Bronchial epithelial cell (primary cell): ENCODE results near the gene CDK10. TPM values are rescaled to one million over a fixed set of nuclear protein-coding genes. Genes with fewer than 3 reads are reported as not detected.
A peak's percentile ranks its signal among the peaks of the same experiment; 100 is the strongest.

Experiments used
- DNase-seq: peaks from one replicate; pipeline ENCODE4 v3.0.0-alpha.2; 2010; ENCODE audit warnings: low read depth
- FAIRE-seq: peaks from 2 replicates; lab custom pipeline; 2011; peaks lifted over from hg19 to GRCh38; lab: Jason Lieb, UNC
- H3K27me3 ChIP-seq: 2 replicates; pipeline ENCODE4 v1.5.1; 2011; ENCODE audit warnings: low read length; ENCODE audit not compliant: control insufficient read depth, insufficient read depth
- H3K36me3 ChIP-seq: 2 replicates; pipeline ENCODE4 v1.5.1; 2011; ENCODE audit warnings: low read length; ENCODE audit not compliant: control insufficient read depth, insufficient read depth
- H3K4me3 ChIP-seq: 2 replicates; pipeline ENCODE4 v1.5.1; 2011; ENCODE audit warnings: mild to moderate bottlenecking, low read depth, low read length, control low read depth
- total RNA-seq: library from RNA; depleted of rRNA; stranded (reverse); fragments of >200 nt; gene quantifications from 2 replicates; pipeline ENCODE4 v1.2.1, GENCODE V29; 2014
- TF ChIP-seq, protein P1 (sequence below): IDR thresholded peaks from 2 replicates; pipeline ENCODE4 v1.5.1; 2011; ENCODE audit warnings: mild to moderate bottlenecking, moderate library complexity, low read length, control low read depth, inconsistent platforms; ENCODE audit not compliant: insufficient read depth, severe bottlenecking

Gene CDK10
- total RNA-seq, 1 donor from 2014 or later = 280 TPM

DNA sequence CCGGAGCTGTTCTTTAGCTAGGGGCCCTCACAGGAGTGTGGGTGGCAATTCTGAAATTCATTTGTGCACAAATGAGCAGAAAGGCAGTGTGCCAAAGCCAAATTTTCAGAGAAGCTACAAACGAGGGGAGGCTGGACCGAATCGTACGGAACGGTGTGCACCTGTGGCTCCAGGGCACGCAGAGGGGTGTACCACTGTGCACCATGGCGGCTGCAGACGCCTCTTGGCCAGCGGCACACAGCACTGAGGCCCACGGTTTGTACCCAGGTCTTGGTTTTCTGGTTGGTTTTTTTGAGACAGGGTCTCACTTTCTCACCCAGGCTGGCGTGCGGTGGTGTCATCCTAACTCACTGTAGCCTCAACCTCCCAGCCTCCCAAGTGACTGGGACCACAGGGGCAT, 43.9 kb upstream of the CDK10 start:
- H3K4me3 ChIP-seq = no peak overlapping the region
- H3K27me3 ChIP-seq = no peaks in the 10 kb centered on the region
- H3K36me3 ChIP-seq = peaks cover 17% of the 10 kb centered on the region
- no peak for FAIRE-seq
- no peak for DNase-seq
- TF ChIP-seq, protein P1, sequence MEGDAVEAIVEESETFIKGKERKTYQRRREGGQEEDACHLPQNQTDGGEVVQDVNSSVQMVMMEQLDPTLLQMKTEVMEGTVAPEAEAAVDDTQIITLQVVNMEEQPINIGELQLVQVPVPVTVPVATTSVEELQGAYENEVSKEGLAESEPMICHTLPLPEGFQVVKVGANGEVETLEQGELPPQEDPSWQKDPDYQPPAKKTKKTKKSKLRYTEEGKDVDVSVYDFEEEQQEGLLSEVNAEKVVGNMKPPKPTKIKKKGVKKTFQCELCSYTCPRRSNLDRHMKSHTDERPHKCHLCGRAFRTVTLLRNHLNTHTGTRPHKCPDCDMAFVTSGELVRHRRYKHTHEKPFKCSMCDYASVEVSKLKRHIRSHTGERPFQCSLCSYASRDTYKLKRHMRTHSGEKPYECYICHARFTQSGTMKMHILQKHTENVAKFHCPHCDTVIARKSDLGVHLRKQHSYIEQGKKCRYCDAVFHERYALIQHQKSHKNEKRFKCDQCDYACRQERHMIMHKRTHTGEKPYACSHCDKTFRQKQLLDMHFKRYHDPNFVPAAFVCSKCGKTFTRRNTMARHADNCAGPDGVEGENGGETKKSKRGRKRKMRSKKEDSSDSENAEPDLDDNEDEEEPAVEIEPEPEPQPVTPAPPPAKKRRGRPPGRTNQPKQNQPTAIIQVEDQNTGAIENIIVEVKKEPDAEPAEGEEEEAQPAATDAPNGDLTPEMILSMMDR = no peak

DNA sequence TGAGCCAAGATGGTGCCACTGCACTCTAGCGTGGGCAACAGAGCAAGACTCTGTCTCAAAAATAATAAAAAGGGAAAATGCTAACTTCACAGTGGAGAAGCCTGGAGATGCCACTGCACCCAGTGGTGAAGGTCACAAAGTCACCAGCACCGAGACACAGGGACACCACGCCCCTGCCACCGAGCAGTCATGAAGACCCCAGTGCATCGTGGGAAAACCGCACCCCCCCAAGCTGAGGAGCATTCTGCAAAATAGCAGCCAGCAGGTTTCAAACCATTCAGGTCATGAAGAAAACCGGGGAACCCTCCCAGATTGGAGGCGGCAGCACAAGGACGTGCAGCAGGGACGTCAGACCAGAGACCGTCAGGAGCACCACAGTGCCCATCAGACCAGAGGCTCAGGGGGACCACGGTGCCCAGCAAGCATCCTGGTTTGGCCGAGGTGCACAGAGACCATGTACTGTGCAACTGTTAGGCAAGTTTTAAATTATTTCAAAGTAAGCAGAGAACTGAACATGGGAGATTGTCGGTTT, 42.7 kb upstream of the CDK10 start:
- FAIRE-seq = no peak
- H3K36me3 ChIP-seq = peaks cover 17% of the 10 kb centered on the region

DNA sequence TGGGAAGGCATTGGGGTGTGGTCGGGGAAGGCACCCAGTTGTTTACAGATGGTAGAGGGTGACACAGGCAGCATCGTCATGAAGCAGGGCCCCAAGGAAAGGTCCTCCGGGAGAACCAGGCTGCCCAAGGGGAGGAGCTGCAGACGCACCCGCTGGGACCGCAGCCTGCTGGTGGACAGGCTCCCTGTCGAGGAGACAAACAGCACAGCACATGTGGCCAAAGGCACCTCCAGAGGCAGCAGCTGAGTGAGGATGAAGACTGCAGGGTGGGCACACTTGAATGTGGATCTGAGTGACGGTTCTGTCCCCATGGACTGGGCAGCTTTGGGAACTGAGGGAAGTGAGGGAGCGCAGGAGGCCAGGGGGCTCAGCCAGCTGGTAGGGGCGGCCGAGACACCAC, 41.4 kb upstream of the CDK10 start:
- TF ChIP-seq, protein P1 = no peak
- Histone ChIP-seq H3K27me3 (no peaks in the 10 kb centered on the region), H3K4me3 (no peak overlapping the region), H3K36me3 (peaks cover 17% of the 10 kb centered on the region)
- FAIRE-seq = no peak
- DNase-seq = no peak

More for the DNA sequence above, 42.7 kb upstream of the CDK10 start:
- H3K27me3 ChIP-seq = no peaks in the 10 kb centered on the region
- DNase-seq = no peak
- no peak overlapping the region for H3K4me3 ChIP-seq
- TF ChIP-seq, protein P1 = no peak

DNA sequence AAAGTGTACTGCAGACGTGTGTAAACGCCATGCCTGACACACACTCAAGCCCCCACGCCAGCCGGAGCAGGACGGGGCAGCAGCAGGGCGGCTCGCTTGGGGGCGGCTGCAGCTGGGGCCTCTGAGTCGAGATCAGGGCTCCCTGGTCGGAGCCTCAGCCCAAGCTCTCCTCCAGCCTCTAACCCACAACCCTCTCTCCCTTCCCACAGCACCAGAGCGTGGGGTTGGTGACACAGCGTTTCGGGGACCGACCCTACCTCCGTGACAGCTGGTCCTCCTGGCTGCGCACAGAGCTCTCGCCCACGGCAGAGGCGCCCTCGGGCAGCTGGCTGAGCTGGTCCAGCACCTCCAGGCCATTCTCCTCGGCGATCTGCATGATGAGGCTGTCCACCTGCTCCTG, 40.2 kb upstream of the CDK10 start:
- H3K4me3 ChIP-seq = no peak overlapping the region
- no peak for DNase-seq
- no peaks in the 10 kb centered on the region for H3K27me3 ChIP-seq
- no peak for FAIRE-seq
- TF ChIP-seq, protein P1 = no peak
- peaks cover 17% of the 10 kb centered on the region for H3K36me3 ChIP-seq

DNA sequence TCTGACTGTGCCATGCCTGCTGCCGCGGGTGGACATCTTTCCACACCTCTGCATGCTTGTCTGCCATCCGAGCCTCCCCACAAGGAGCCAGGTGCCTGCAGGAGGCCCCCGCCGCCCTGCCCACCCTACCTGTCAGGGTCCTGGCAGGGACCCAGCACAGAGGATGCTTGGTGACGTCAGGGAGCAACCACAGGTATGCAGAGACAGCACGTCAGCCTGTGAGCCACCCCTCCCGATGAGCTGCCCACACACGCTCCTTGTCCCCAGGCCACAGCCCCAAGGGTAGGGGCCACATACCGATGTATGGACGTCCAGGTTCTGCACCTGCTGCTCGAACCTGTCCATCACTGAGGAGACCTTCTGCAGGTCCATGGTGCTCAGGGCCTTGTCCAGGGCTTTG, 39.6 kb upstream of the CDK10 start:
- DNase-seq = peak; percentile 70
- peaks cover 17% of the 10 kb centered on the region for H3K36me3 ChIP-seq
- no peaks in the 10 kb centered on the region for H3K27me3 ChIP-seq
- TF ChIP-seq, protein P1 = no peak
- H3K4me3 ChIP-seq = no peak overlapping the region
- FAIRE-seq = no peak

DNA sequence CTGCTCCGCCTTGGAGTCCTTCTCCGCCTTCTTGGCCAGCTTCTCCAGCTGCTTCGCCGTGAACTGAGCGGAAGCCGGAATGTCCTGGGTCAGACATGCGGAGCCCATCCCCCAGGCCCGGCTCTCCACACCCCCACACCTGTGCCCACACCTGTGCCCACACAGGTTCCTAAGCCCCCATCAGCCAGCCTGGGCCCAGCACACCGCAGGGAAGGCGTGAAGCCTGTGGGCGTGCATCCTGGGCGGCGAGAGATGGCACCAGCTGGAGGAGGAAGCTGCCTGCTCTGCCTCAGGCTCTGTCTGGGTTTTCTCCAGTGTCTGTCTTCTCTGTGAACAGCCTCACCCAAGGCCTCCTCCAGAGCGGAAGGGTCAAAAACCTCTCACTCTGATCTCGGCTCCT, 34.9 kb upstream of the CDK10 start:
- FAIRE-seq (no peak), DNase-seq (no peak)
- Histone ChIP-seq H3K27me3 (no peaks in the 10 kb centered on the region), H3K4me3 (no peak overlapping the region), H3K36me3 (peaks cover 12% of the 10 kb centered on the region)
- TF ChIP-seq, protein P1 = no peak
